Measurements from ENCODE around the gene TBCK.

TBCK gene

GRCh38 chr4:106083065-106083464, 232.9 kb downstream of the TBCK start:
- Histone ChIP-seq H3K4me3 (ENCODE audit: low read depth, low read length) (no peak overlapping the region), H2AFZ (no peak overlapping the region), H3K79me2 (no peaks in the 10 kb centered on the region), H3K9ac (no peak overlapping the region), H3K9me3 (ENCODE audit: control insufficient read depth, low read length) (no peaks in the 10 kb centered on the region), H3K27ac (no peak overlapping the region), H3K4me2 (ENCODE audit: low read length) (no peak overlapping the region), H3K4me1 (no peaks in the 10 kb centered on the region), H3K27me3 (ENCODE audit: control insufficient read depth, insufficient read depth, low read length) (no peaks in the 10 kb centered on the region), H3K36me3 (ENCODE audit: control insufficient read depth, insufficient read depth, low read length) (no peaks in the 10 kb centered on the region)
- no peak for TF ChIP-seq CTCF (IDR thresholded peaks at IDR 0.05)

- no peak overlapping the region for H3K4me3 ChIP-seq (ENCODE audit: low read depth, low read length)
- TF ChIP-seq CTCF (IDR thresholded peaks at IDR 0.05), result no peak
- no peaks in the 10 kb centered on the region for H3K4me1 ChIP-seq
- no peak overlapping the region for H3K4me2 ChIP-seq (ENCODE audit: low read length)
- no peaks in the 10 kb centered on the region for H3K9me3 ChIP-seq (ENCODE audit: control insufficient read depth, low read length)
- no peaks in the 10 kb centered on the region for H3K27me3 ChIP-seq (ENCODE audit: control insufficient read depth, insufficient read depth, low read length)
- no peak overlapping the region for H3K9ac ChIP-seq
- H3K79me2 ChIP-seq, result no peaks in the 10 kb centered on the region
- H3K36me3 ChIP-seq (ENCODE audit: control insufficient read depth, insufficient read depth, low read length), result no peaks in the 10 kb centered on the region
- H2AFZ ChIP-seq, result no peak overlapping the region
- H3K27ac ChIP-seq, result no peak overlapping the region
Measured at GRCh38 chr4:106080376-106080775, 235.6 kb downstream of the TBCK start.

GRCh38 chr4:106079616-106080015, 236.4 kb downstream of the TBCK start:
- H3K9me3 ChIP-seq (ENCODE audit: control insufficient read depth, low read length), result no peaks in the 10 kb centered on the region
- TF ChIP-seq CTCF (IDR thresholded peaks at IDR 0.05), result no peak
- no peak overlapping the region for H3K4me2 ChIP-seq (ENCODE audit: low read length)
- no peaks in the 10 kb centered on the region for H3K4me1 ChIP-seq
- no peak overlapping the region for H2AFZ ChIP-seq
- no peaks in the 10 kb centered on the region for H3K79me2 ChIP-seq
- no peak overlapping the region for H3K9ac ChIP-seq
- no peak overlapping the region for H3K4me3 ChIP-seq (ENCODE audit: low read depth, low read length)
- no peak overlapping the region for H3K27ac ChIP-seq
- no peaks in the 10 kb centered on the region for H3K27me3 ChIP-seq (ENCODE audit: control insufficient read depth, insufficient read depth, low read length)
- no peaks in the 10 kb centered on the region for H3K36me3 ChIP-seq (ENCODE audit: control insufficient read depth, insufficient read depth, low read length)

- no peak for TF ChIP-seq CTCF (IDR thresholded peaks at IDR 0.05)
- Histone ChIP-seq H2AFZ (no peak overlapping the region), H3K4me1 (no peaks in the 10 kb centered on the region), H3K27me3 (ENCODE audit: control insufficient read depth, insufficient read depth, low read length) (no peaks in the 10 kb centered on the region), H3K79me2 (no peaks in the 10 kb centered on the region), H3K27ac (no peak overlapping the region), H3K4me3 (ENCODE audit: low read depth, low read length) (no peak overlapping the region), H3K36me3 (ENCODE audit: control insufficient read depth, insufficient read depth, low read length) (no peaks in the 10 kb centered on the region), H3K9me3 (ENCODE audit: control insufficient read depth, low read length) (no peaks in the 10 kb centered on the region), H3K4me2 (ENCODE audit: low read length) (no peak overlapping the region), H3K9ac (no peak overlapping the region)
Measured at GRCh38 chr4:106065018-106065417, 251.0 kb downstream of the TBCK start.

- no peaks in the 10 kb centered on the region for H3K4me1 ChIP-seq
- H3K27ac ChIP-seq, result no peak overlapping the region
- H3K36me3 ChIP-seq (ENCODE audit: control insufficient read depth, insufficient read depth, low read length), result no peaks in the 10 kb centered on the region
- H2AFZ ChIP-seq, result no peak overlapping the region
- TF ChIP-seq CTCF (IDR thresholded peaks at IDR 0.05), result no peak
- no peak overlapping the region for H3K9ac ChIP-seq
- no peaks in the 10 kb centered on the region for H3K79me2 ChIP-seq
- H3K27me3 ChIP-seq (ENCODE audit: control insufficient read depth, insufficient read depth, low read length), result no peaks in the 10 kb centered on the region
- H3K9me3 ChIP-seq (ENCODE audit: control insufficient read depth, low read length), result no peaks in the 10 kb centered on the region
- H3K4me3 ChIP-seq (ENCODE audit: low read depth, low read length), result no peak overlapping the region
- H3K4me2 ChIP-seq (ENCODE audit: low read length), result no peak overlapping the region
Measured at GRCh38 chr4:106063009-106063408, 253.0 kb downstream of the TBCK start.
